Measurements from ENCODE around the gene CTLA4. TPM values are rescaled to one million over a fixed set of nuclear protein-coding genes. Genes with fewer than 3 reads are reported as not detected.

Gene CTLA4
- total and polyA plus RNA-seq, 9 of the 15 experiments (the other 6 are each of a cell fraction or from before 2014, with no cell fraction given): 0.10 to 0.22 (median 0.11) TPM; not detected in 4

DNA sequence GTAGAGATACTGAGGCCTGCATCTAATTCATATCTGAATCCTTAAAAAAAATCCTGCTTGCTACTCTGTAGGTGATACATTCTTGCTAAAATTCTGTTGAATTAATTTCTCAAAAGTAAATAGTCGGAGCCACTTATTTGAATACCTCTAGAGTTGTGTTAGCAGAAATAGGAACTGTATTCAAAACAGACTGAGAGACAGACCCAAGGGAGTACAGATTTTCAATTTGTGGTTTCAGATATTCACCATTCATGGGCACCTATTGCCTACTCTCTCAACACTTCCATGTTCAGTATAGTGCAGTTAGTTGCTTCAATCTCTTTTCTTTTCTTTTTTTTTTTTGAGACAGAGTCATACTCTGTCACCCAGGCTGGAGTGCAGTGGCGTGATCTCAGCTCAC lies 46.6 kb upstream of the CTLA4 start:
- Histone ChIP-seq H2AFZ (ENCODE audit: low read depth, low read length) (no peak overlapping the region), H3K9me1 (ENCODE audit: control insufficient read depth, insufficient read depth, low read length) (no peaks in the 10 kb centered on the region), H3K4me2 (ENCODE audit: insufficient read depth, low read length) (no peak overlapping the region), H4K20me1 (replicated peaks; ENCODE audit: control insufficient read depth, insufficient read depth, low read length) (no peaks in the 10 kb centered on the region), H3K4me1 (replicated peaks in 1 of 2; ENCODE audit: control insufficient read depth in 2 of 2, insufficient read depth in 2 of 2, low read length in 2 of 2) (no peaks in the 10 kb centered on the region), H3K27ac (ENCODE audit: extremely low read depth, low read depth, low read length) (no peak overlapping the region), H3K79me2 (ENCODE audit: control insufficient read depth, insufficient read depth, low read length) (no peaks in the 10 kb centered on the region), H3K4me3 (no peak overlapping the region), H3K9ac (ENCODE audit: insufficient read depth in 1 of 2, low read depth in 2 of 2, low read length in 2 of 2) (no peak overlapping the region), H3K27me3 (ENCODE audit: control insufficient read depth in 2 of 2, insufficient read depth in 2 of 2, low read length in 2 of 2) (peaks cover 0 to 15% of the 10 kb centered on the region in 2 experiments; a peak in 2 of 5 replicates), H3K9me3 (replicated peaks; ENCODE audit: control insufficient read depth, insufficient read depth, low read depth, low read length) (no peaks in the 10 kb centered on the region), H3K36me3 (ENCODE audit: control insufficient read depth, insufficient read depth, low read length) (no peaks in the 10 kb centered on the region)
- in situ Hi-C loops (cut with MboI): loop anchor here (10.0 kb wide), 1 partner anchor 1246 kb away; no protein-coding TSS in a partner anchor
- intact Hi-C loops (cut with micrococcal nuclease): no loop called here
- FAIRE-seq: no peak
- no peak for ATAC-seq
- no TSS peak for BruUV-seq (replicated peaks)
- ChIA-PET POLR2A (no interaction called here), CTCF (ENCODE audit: low intra/inter-chr PET ratio) (no interaction called here)
- DNase-seq (ENCODE audit: extremely low read depth in 1 of 4, low spot score in 3 of 4): no peak
- WGBS (ENCODE audit: insufficient coverage, low coverage, missing lambda C conversion rate): 0% methylated on average over 1 of the region's 2 CpGs
- TF ChIP-seq, protein P1, sequence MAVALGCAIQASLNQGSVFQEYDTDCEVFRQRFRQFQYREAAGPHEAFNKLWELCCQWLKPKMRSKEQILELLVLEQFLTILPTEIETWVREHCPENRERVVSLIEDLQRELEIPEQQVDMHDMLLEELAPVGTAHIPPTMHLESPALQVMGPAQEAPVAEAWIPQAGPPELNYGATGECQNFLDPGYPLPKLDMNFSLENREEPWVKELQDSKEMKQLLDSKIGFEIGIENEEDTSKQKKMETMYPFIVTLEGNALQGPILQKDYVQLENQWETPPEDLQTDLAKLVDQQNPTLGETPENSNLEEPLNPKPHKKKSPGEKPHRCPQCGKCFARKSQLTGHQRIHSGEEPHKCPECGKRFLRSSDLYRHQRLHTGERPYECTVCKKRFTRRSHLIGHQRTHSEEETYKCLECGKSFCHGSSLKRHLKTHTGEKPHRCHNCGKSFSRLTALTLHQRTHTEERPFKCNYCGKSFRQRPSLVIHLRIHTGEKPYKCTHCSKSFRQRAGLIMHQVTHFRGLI (CRISPR knock-in tag; IDR thresholded peaks at IDR 0.05): no peak
- TF ChIP-seq, protein P2, sequence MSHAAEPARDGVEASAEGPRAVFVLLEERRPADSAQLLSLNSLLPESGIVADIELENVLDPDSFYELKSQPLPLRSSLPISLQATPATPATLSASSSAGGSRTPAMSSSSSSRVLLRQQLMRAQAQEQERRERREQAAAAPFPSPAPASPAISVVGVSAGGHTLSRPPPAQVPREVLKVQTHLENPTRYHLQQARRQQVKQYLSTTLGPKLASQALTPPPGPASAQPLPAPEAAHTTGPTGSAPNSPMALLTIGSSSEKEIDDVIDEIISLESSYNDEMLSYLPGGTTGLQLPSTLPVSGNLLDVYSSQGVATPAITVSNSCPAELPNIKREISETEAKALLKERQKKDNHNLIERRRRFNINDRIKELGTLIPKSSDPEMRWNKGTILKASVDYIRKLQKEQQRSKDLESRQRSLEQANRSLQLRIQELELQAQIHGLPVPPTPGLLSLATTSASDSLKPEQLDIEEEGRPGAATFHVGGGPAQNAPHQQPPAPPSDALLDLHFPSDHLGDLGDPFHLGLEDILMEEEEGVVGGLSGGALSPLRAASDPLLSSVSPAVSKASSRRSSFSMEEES (CRISPR knock-in tag; IDR thresholded peaks at IDR 0.05): no peak
- TF ChIP-seq, protein P3, sequence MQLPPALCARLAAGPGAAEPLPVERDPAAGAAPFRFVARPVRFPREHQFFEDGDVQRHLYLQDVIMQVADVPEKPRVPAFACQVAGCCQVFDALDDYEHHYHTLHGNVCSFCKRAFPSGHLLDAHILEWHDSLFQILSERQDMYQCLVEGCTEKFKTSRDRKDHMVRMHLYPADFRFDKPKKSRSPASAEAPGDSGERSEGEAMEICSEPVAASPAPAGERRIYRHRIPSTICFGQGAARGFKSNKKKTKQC (CRISPR knock-in tag; IDR thresholded peaks at IDR 0.05): no peak
- TF ChIP-seq ZKSCAN8 (CRISPR knock-in tag; IDR thresholded peaks at IDR 0.05): no peak
- no peak for TF ChIP-seq SREBF2 (CRISPR knock-in tag; IDR thresholded peaks at IDR 0.05)
- TF ChIP-seq GATA2 (CRISPR knock-in tag; IDR thresholded peaks at IDR 0.05): no peak
- TF ChIP-seq, protein P4, sequence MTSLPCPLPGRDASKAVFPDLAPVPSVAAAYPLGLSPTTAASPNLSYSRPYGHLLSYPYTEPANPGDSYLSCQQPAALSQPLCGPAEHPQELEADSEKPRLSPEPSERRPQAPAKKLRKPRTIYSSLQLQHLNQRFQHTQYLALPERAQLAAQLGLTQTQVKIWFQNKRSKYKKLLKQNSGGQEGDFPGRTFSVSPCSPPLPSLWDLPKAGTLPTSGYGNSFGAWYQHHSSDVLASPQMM (CRISPR knock-in tag; IDR thresholded peaks at IDR 0.05): no peak
- no peak for TF ChIP-seq COPS2 (conservative IDR thresholded peaks at IDR 0.05)
- TF ChIP-seq, protein P5, sequence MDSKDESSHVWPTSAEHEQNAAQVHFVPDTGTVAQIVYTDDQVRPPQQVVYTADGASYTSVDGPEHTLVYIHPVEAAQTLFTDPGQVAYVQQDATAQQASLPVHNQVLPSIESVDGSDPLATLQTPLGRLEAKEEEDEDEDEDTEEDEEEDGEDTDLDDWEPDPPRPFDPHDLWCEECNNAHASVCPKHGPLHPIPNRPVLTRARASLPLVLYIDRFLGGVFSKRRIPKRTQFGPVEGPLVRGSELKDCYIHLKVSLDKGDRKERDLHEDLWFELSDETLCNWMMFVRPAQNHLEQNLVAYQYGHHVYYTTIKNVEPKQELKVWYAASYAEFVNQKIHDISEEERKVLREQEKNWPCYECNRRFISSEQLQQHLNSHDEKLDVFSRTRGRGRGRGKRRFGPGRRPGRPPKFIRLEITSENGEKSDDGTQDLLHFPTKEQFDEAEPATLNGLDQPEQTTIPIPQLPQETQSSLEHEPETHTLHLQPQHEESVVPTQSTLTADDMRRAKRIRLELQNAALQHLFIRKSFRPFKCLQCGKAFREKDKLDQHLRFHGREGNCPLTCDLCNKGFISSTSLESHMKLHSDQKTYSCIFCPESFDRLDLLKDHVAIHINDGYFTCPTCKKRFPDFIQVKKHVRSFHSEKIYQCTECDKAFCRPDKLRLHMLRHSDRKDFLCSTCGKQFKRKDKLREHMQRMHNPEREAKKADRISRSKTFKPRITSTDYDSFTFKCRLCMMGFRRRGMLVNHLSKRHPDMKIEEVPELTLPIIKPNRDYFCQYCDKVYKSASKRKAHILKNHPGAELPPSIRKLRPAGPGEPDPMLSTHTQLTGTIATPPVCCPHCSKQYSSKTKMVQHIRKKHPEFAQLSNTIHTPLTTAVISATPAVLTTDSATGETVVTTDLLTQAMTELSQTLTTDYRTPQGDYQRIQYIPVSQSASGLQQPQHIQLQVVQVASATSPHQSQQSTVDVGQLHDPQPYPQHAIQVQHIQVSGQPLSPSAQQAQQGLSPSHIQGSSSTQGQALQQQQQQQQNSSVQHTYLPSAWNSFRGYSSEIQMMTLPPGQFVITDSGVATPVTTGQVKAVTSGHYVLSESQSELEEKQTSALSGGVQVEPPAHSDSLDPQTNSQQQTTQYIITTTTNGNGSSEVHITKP (IDR thresholded peaks at IDR 0.05; ENCODE audit: partially characterized antibody): no peak
- no peak for TF ChIP-seq PHB (CRISPR knock-in tag; IDR thresholded peaks at IDR 0.05)
- no peak for TF ChIP-seq PCBP1 (IDR thresholded peaks at IDR 0.05; ENCODE audit: low read depth, low read length, poor library complexity, severe bottlenecking)
- TF ChIP-seq ZNF12 (CRISPR knock-in tag; IDR thresholded peaks at IDR 0.05): no peak
- TF ChIP-seq SLC30A9 (CRISPR knock-in tag; IDR thresholded peaks at IDR 0.05): no peak
